ENCODE results near the gene SPRED3. TPM values are rescaled to one million over a fixed set of nuclear protein-coding genes. Genes with fewer than 3 reads are reported as not detected.
A peak's percentile ranks its signal among the peaks of the same experiment; 100 is the strongest.
"Not testable (repeated sequence)": the region's sequence is repeated elsewhere in the genome, so short reads cannot be mapped to it uniquely, and the experiment has no call there.

The SPRED3 gene
- total RNA-seq, 2 experiments from 2014 or later = 0.09 to 3.0 TPM

DNA sequence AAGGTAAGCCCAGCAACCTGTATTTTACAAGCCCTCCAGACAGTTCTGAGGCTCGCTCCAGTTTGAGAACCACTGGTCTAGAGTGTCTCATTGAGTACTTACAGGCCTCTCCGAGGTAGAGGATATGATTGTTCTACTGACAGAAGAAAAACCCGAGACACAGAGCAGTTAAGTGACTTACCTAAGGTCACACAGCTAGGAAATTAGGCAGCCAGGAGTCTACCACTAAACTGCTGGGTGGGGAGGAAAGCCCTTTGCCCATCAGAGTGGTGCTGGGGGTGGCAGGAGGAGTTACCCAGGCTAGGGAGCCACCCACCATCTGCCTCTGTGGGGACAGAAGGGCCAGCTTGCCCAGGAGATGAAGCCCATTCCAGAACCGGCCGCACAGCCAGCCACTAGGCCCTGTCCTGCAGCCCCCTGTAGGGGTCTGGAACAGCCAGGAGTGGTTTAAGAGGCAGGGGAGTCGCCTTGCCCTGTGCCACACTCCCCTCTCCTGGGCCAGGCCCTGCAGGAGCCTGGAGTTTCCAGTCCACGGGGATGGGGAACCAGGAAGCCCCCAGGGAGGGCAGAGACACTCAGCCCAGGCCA, 36.8 kb downstream of the SPRED3 start:
- no peaks in the 10 kb centered on the region for H3K79me2 ChIP-seq (ENCODE audit: insufficient read depth, low read depth, low read length)
- intact Hi-C loops (cut with micrococcal nuclease; ENCODE audit: unreplicated experiment) = no loop called here
- no peak overlapping the region for H3K4me3 ChIP-seq (ENCODE audit: low read depth, low read length, poor library complexity, severe bottlenecking)
- no peaks in the 10 kb centered on the region for H4K20me1 ChIP-seq (ENCODE audit: insufficient read depth, low read length)
- ChIA-PET CTCF (ENCODE audit: unreplicated experiment) (interaction anchor here (0.6 kb wide), 1 partner anchor 222 kb away, joined by 3 read pairs; the partner anchor contains the start of gene ACTN4), POLR2A (interaction anchor here (0.6 to 0.7 kb wide), 3 partner anchors 135 to 283 kb away, joined by 3 to 4 read pairs (median 4); no protein-coding TSS in a partner anchor)
- H3K27ac ChIP-seq (ENCODE audit: low read depth, low read length, poor library complexity, severe bottlenecking) = no peak overlapping the region
- no TSS peak for BruUV-seq (replicated peaks)
- H3K9me3 ChIP-seq (ENCODE audit: low read length) = no peaks in the 10 kb centered on the region
- H3K4me2 ChIP-seq (ENCODE audit: low read length) = no peak overlapping the region
- H3K36me3 ChIP-seq (ENCODE audit: insufficient read depth, low read length) = no peaks in the 10 kb centered on the region
- TF ChIP-seq CTCF (conservative IDR thresholded peaks at IDR 0.05; ENCODE audit: low read length) (no peak), EZH2phosphoT487 (IDR thresholded peaks at IDR 0.05; ENCODE audit: borderline replicate concordance, low read depth, low read length) (no peak)
- H3K4me1 ChIP-seq (ENCODE audit: insufficient read depth, low read length, poor library complexity, severe bottlenecking) = no peaks in the 10 kb centered on the region
- no peak overlapping the region for H2AFZ ChIP-seq (ENCODE audit: low read length)
- no peak for DNase-seq (ENCODE audit: low spot score)
- no peaks in the 10 kb centered on the region for H3K9me2 ChIP-seq (ENCODE audit: insufficient read depth, low read length)

DNA sequence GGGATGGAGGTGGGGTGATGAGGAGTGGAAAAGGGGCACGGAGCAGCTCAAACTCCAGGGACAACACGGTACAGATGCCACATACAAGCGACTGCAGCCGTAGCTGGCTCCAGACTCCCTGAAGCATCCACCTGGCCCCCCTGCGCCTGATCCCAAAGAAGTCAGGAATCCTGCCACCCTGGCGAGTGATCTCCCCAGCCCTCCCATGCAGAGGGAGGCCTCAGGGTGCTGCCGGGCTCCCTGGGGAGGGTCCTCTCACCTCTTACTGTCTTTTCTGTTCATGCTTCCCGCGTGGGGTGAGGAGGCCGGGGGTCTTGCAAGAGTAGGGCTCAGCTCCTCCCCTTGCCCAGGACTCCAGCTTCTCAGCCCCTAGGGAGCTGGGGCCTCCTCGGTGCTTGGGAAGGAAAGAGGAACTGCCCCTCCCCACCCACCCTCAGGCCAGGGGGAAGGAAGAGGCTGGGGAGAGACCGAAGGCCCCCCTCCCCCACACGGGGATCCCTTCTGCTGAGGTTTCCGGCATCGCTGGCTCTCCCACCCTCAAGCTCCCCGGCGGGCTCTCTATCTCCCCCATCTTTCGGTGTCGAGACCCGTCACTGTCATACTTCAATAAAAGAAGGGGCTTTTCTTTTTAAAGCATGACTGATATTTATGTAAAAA, 37.4 kb downstream of the SPRED3 start, which contains the start of gene RASGRP4:
Gene RASGRP4, minus strand, starts transcription at position 410 of the 657 bp plus-strand sequence. Its CDS starts 128 bp downstream, at position 282.
- TF ChIP-seq CTCF (conservative IDR thresholded peaks at IDR 0.05; ENCODE audit: low read length) (no peak), EZH2phosphoT487 (IDR thresholded peaks at IDR 0.05; ENCODE audit: borderline replicate concordance, low read depth, low read length) (no peak)
- CTCF ChIA-PET (ENCODE audit: unreplicated experiment) = interaction anchor here (0.6 kb wide), 1 partner anchor 222 kb away, joined by 3 read pairs; the partner anchor contains the start of gene ACTN4
- no TSS peak for BruUV-seq (replicated peaks)
- no peaks in the 10 kb centered on the region for H3K36me3 ChIP-seq (ENCODE audit: insufficient read depth, low read length)
- POLR2A ChIA-PET = interaction anchor here (0.6 kb wide), 2 partner anchors 134 to 154 kb away, joined by 3 read pairs; no protein-coding TSS in a partner anchor
- H4K20me1 ChIP-seq (ENCODE audit: insufficient read depth, low read length) = no peaks in the 10 kb centered on the region
- H3K4me2 ChIP-seq (ENCODE audit: low read length) = 0 out of 2 replicates have a peak within 1 kb of the TSS, but pooled peaks have one; percentile 0
- intact Hi-C loops (cut with micrococcal nuclease; ENCODE audit: unreplicated experiment) = no loop called here
- H3K27ac ChIP-seq (ENCODE audit: low read depth, low read length, poor library complexity, severe bottlenecking) = no peak within 1 kb of the TSS
- H3K9me3 ChIP-seq (ENCODE audit: low read length) = no peaks in the 10 kb centered on the region
- no peaks in the 10 kb centered on the region for H3K9me2 ChIP-seq (ENCODE audit: insufficient read depth, low read length)
- no peak within 1 kb of the TSS for H3K4me3 ChIP-seq (ENCODE audit: low read depth, low read length, poor library complexity, severe bottlenecking)
- DNase-seq (ENCODE audit: low spot score) = no peak
- H3K79me2 ChIP-seq (ENCODE audit: insufficient read depth, low read depth, low read length) = no peaks in the 10 kb centered on the region
- no peak within 1 kb of the TSS for H2AFZ ChIP-seq (ENCODE audit: low read length)
- no peaks in the 10 kb centered on the region for H3K4me1 ChIP-seq (ENCODE audit: insufficient read depth, low read length, poor library complexity, severe bottlenecking)

DNA sequence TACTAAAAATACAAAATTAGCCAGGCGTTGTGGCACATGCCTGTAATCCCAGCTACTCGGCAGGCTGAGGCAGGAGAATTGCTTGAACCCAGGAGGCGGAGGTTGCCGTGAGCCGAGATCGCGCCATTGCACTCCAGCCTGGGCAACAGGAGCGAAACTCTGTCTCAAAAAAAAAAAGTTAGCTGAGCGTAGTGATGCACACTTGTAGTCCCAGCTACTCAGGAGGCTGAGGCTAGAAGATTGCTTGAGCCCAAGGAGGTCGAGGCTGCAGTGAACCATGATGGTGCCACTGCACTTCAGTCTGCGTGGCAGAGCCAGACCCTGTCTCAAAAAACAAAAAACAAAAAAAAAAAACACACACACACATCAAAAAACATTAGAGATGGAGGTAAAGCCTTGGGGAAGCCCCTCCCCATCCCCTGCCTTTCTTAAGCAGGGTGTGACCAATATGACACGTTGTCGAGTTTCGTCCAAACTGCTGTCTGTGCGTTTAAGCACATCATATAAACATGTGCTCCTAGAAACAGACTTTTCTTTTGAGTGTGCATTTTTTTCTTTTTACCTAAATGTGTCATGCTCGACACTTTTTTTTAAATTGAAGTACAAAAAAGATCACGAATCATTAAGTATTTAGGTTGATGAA, 38.7 kb downstream of the SPRED3 start:
- H3K36me3 ChIP-seq (ENCODE audit: insufficient read depth, low read length); H3K9me2 ChIP-seq (ENCODE audit: insufficient read depth, low read length); BruUV-seq (replicated peaks); CTCF ChIA-PET (ENCODE audit: unreplicated experiment); DNase-seq (ENCODE audit: low spot score); H3K9me3 ChIP-seq (ENCODE audit: low read length); H3K4me3 ChIP-seq (ENCODE audit: low read depth, low read length, poor library complexity, severe bottlenecking); intact Hi-C loops (cut with micrococcal nuclease; ENCODE audit: unreplicated experiment); H4K20me1 ChIP-seq (ENCODE audit: insufficient read depth, low read length); POLR2A ChIA-PET; H2AFZ ChIP-seq (ENCODE audit: low read length); H3K27ac ChIP-seq (ENCODE audit: low read depth, low read length, poor library complexity, severe bottlenecking); H3K79me2 ChIP-seq (ENCODE audit: insufficient read depth, low read depth, low read length); H3K4me1 ChIP-seq (ENCODE audit: insufficient read depth, low read length, poor library complexity, severe bottlenecking): not testable (repeated sequence)
- 0 out of 2 replicates have a peak overlapping the region, but pooled peaks have one; percentile 0 for H3K4me2 ChIP-seq (ENCODE audit: low read length)

Measured in OCI-LY7 (cell line).